Fibroblast of the conjunctiva (primary cell): Measurements from ENCODE around the gene COPB2.

Experiments
- DNase-seq: peaks from one replicate; pipeline ENCODE4 v3.0.0-alpha.2; 2010; ENCODE audit warnings: low read depth

The COPB2 gene

DNA sequence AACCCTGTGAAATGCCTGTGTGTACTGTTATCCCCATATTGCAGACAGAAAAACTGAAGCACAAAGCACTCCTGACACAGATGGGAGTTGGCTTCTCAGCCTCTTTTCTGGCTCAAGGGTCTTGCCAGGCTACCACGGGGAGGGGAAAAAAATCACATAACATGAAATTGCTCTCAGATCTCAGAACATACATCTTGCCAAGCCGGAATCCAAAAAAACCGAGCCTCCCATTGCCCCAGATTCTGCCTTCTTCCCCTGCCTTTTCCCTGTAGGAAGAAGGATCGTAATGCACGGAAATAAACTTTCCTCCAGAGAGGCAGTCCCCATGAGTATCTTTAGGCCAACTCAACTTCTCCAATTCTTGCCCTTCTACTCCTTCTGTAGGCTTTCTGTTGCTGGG lies 62.2 kb downstream of the COPB2 start:
- DNase-seq = no peak

DNA sequence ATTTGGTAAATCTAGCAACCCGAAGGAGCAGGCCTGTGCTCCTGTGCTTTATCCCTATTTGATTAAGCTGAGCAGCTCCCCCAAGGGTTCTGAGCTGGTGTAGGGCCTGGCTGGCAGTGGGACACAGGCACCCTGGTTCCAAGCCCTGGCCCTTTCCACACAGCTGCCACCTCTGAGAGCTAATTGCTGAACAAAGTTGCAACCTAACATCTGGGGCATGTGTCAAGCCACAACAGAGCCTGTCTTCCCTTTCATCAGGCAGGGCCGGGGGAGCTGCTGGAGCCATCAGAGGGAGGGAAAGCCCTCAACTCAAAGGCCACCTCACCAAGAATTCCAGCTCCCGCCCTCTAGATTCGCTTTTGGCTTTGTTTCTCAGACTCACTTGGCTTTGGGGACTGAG lies 62.7 kb downstream of the COPB2 start:
- DNase-seq = no peak

DNA sequence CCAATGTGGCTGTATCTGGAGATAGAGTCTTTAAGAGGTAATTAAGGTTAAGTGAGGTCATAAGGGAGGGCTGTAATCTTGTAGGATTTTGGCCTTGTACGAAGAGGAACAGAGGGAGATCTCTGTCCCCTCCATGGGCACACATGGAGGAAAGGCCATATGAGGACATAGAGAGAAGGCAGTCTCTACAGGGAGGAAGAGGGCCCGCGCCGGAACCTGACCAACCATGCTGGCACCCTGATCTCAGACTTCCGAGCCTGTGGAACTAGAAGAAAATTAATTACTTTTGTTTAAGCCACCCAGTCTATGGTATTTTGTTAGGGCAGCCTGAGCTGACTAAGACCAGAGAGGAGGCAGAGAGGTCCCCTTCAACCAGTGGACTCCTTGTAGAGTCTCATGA lies 63.3 kb downstream of the COPB2 start:
- DNase-seq = no peak

DNA sequence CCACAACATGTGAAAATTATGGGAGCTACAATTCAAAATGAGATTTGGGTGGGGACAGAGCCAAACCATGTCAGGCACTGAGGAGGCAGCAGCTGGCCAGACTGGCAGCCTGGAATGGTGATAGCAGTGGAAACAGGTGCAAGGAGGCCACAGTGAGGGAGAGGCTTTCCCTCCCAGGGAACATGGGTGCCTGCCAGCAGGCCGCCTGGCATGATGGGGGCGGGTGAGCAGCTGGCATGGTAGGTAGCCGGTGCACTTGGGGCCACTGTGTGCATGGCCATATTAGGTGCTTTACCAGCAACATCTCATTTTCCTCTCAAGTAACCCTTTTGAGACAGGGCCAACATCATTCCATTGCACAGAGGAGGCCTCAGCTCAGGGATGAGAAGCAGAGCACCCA lies 63.9 kb downstream of the COPB2 start:
- DNase-seq = no peak

DNA sequence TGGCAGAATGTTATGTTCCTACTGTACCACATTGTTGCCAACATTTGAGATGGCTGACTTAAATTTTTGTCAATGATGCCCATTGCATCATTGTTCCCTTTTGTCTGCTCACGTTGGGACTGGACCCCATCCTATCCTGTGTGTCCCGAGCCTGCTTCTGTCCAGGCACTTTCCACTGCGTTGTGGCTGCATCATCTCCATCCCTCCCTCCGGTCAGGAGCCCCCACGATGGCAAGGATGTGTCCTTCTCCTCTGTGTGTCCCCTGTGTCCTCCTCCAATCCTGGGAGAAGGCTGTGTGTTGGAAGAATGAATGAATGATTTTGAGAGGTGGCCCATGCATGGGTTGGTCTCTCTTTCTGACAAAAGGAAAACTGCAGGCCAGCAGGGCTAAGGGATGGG lies 65.0 kb downstream of the COPB2 start:
- no peak for DNase-seq

DNA sequence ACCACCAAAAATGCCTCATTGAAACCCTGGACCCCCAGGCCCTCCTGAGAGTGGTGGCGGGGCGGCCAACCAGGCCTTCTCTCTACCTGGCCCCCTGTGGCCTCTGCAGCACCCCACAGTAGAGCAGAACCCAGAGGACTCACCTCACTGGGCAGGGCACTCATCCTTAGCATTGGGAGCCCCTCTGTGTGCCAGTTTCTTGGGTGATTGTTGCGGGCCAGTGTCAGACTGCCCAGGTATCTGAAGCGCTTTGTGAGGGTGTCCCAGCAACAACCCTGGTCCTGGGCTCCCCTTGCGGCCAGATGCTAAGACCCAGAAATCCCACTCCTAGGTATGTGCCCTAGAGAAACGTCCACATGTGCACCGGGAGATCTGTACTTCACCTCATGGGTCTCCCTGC lies 66.3 kb downstream of the COPB2 start:
- no peak for DNase-seq

DNA sequence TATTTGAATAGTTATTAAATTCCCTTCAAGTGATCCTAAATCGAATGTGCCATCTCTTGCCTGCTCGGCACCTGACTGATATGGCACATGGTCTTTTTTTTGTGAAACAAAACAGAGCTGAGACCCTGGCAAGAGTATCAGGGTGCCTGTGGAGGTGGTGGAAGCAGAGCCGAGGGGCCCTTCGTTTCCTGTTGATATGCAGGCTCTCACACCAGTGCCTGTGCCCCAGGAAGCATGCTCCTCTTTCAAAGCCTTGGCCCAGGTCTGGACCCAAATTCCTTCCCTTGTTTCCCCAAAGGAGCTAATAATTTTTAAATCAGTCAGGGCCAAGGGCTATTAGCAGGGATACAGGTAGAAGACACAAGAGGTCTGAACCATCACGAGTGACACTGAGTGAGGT lies 67.1 kb downstream of the COPB2 start:
- no peak for DNase-seq

DNA sequence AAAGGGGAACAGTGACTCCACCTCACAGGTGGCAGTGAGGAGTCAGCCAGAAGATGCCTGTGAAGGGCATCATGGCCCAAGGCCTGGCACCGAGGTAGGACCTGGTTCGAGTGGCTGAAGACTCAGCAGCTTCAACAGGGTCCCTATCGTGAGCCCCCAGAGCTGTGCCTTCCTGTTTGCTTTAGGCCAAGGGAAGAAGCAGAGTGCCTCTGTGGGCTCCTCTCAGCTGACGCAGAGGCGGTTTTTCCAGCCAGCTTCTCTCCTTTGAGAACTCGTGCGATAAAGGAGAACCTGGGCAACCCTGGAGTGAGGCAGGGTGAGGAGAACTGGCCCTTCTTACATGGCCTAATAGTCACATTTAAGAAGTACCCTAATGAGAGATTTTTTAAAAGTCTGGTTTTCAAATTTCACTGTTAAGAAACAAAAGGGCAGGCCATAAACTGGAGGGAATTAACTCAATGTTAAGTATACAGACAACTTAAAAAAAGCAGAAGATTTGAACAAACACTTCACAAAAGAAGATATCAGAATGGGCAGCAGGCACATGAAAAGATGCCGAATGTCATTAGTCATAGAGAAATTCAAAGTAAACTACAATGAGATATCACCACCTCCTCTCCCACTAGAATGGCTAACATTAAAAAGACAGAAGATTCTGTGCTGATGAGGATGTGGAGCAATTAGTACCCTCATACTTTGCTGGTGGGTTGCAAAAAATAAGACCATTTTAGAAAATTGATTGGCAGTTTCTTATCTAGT lies 68.7 kb downstream of the COPB2 start:
- no peak for DNase-seq

DNA sequence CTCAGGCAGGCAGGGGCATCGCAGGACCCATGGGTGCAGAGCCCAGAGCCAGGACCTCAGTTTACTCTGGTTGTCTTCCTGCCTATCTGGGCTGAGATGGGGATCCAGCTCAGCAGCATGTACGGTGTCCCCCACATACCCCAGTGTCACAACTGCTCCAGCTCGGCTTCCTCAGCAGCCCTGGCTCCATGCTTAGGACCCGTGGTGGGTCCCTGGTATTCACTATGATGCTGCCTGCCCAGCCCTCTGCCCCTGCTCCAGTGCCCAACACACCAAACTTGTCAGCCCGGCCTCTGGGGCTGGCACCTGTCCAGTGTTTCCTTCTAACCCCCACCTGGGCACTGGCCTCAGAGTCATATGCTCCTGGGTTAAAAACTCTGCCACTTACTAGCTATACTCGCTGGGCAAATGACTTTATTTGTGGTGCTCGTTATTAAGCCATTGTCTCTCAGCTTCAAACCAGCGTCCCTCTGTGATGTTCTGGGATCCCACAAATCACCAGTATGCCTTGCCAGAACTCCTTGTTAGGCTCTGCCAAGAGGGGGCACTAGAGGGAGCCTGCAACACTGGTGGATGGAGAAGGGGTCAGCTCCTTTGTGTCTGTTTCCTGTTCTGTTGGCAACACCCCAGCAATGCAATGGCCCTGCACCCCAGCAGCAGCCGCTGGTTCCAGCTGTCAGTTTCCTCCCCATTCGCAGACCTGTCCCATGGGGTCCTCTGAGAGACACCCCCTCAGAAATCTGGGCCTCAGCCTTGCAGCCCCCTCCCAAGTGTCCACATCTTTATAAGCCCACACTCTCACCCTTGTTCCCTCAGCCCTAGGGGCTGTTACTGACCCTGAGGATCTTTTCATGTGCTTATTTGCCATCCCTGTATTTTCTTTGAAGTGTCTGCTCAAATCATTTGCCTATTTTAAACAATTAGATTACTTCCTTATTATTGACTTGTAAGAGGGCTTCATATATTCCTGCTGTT lies 69.7 kb downstream of the COPB2 start:
- no peak for DNase-seq

DNA sequence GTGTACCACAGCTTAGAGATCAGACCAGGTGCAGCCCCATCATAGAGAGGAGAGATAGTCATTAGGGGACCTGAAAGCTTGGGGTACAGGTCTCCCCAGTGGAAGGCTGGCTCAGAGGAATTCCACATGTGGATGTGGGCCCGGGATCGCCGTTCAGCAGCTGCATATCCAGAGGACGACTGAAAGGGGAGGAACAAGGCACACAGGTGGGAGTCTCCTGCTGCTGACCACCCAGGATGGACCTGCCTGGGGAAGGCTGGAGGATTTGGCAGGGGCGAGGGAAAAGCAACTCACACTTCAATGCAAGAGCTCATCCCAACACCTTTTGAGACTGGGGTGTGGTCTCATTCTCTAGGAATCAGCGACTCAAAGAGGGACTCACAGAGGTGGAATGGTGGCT lies 70.6 kb downstream of the COPB2 start:
- DNase-seq = no peak

DNA sequence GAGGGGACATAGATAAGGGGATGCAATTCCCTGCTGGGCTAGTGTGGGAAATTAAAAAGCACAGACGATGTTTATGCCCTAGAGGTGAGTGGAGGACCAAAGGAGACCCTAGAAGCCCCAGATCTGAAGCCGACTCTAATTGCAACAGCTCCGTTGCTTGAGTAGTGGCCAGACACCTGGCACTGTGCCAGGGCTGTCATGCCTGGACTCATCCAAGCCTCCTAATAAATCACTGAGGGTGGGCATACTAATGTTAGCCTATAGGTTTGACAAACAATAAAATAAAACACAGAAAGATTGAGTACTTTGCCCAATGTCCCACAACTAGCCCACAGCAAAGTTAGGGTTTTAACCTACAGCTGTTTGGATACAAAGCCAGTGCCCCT lies 71.0 kb downstream of the COPB2 start:
- no peak for DNase-seq

DNA sequence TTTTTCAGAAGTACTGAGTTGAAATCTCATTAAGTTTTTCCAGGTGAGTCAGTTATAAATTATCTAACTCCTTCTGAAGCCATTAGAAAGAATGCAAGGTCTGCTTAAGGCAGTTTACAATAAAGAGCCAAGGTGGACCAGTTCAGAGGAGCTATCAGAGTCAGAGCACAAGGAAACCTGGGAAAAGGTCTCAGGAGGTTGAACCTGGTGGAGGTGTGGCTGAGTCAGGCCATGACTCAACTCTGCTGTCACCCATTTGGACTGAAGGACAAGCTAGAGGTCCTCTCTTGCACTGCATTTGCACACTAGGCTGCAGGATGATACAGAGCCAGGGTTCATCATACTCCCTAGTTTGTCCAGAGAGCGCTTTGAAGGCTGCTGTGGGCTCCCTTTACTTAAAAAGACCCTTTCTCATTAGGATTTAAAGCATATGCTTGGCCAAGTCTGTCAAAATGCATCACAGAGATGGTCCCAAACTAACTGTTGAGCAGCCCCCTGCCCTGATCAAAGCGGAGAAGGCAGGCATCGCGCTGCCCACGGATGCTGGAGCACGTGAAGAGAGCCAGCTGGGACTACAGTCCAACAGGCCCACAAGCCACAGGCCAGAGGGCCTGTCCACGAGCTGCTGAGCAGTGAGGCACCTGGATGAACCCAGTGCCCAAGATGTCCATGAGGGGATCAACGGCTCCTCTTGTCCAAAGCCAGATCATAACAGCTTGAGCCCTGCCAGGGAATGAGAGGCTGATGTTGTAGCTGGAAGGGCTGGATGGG lies 71.6 kb downstream of the COPB2 start:
- DNase-seq = no peak

DNA sequence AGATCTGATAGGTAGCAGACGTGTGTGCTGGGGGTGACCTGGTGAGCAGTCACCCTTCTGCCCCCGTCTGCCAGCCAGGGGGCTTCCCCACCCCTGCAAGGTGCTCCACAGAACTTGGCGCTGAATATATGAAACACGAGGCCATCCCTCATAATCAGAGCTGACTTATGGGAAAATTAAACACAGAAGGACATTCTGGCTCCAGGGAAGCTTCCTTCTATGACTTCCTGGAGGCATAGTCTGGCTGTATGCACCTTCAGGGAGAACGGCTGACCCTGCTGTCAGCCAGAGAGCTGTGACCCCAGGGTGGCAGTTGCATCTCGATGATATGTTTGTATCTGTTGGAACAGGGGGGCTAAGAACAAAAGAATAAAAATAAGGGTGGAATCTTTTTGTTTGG lies 72.2 kb downstream of the COPB2 start:
- no peak for DNase-seq

DNA sequence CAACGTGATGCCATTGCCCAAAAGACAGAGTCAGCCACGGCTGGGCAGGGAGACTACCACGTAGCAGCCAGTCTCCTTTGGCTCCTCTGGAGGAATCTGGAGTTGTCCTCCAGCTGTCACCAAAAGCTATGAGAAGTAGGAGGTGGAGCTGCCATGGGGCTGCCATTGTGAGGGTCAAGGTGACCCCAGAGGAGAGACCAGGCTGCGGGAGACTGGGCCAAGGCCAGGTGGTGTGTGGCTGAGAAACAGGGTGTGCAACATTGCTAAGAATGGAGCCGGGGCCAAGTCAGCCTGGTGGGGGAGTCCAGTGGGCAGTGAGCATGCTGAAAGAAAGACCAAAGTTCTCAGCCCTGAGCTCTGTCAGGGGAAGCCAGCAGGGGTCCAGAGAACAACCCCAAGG lies 75.5 kb downstream of the COPB2 start:
- no peak for DNase-seq

DNA sequence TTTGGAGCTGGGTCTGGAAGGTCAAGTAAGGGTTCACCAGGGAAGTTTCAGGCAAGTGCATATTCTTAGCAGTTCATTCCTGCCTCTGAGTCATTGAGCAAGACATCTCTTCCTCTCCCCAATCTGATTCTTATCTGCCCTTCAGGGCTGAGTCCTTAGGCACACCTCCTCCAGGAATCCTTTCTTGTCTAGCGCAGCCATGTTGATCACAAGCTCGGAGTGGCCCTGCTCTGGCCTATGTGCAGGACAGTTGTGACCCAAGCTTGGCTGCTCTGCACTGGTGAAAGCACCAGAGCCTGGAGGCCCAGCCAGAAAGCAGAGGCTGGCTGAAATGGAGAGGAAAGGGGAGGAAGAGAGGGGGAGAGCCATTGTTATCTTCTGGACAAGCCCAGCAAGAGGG lies 76.5 kb downstream of the COPB2 start:
- no peak for DNase-seq

DNA sequence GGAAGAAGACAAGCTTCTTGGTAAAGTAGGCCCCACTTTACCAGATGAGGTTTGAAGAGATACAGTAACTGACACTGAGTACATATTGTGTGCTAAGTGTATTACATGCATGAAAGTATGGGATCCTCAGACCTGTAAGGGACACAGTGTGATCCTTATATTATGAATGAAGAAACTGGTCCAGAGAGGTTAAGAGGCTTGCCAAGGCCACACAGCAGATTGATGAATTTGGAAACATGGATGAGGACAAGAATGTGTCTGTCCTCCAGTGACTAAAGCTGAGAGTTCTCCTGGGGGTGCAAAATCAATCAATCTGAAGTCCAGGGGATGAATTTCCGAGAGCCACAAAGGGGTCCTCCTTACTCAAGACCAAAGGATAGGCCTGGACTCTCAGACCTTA lies 77.0 kb downstream of the COPB2 start:
- DNase-seq = no peak

DNA sequence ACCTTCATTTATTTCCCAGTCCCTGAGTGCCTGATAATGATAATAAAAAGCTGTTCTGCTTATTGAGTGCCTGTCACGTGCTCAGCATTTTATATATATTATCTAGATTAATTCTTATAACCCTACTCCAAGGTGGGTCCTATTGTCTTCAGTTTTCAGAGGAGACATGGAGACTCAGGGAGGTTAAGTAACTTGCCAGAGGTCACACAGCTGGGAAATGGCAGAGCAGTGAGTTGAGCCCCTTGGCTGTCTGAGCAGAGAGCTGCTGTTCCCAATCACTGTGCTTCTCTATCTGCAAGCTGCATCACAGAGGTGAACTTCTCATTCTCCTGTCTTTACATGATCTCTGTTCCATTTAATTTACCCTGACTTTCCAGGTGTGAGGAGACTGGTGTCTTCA lies 77.9 kb downstream of the COPB2 start:
- no peak for DNase-seq

DNA sequence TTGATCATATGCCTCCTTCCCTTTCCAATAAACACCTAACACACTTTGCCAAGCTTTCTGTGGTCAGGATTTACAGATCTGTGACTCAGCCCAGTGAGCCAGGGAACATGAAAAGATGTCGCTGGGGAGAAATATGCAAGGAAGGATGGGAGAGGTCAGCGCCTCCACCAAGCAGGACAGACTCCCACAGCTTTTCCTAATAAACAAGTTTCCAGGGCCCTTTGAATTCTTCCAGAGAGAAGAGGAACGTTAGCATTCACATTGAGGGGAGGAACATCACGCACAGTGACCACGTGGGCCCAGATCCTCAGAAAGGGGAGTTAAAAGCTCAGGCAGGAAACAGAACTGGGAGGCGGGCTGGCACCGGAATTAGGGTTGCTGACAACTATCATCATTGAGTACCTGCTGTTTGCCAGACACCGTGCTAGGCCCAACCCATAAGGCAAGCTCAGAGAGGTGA lies 78.9 kb downstream of the COPB2 start:
- DNase-seq = peak; percentile 31

DNA sequence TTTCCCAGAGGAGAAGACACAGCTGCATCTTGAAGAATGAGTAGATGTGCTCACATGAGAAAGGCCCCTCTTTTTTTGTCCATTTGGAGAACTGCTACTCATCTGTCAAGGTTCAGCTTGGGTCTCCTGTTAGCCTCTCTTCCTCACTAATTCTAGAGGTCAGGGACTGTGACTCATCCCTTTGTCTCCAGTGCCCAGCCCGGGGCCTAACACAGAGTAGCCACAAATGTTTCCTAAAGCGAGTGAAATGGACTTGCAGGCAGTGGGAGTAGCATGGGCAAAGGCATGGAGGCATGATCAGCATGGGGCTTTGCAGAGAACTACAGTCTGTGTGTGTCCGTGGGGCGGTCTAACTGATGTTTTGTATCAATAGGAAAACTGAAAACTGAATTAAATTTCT lies 79.6 kb downstream of the COPB2 start:
- DNase-seq = no peak

DNA sequence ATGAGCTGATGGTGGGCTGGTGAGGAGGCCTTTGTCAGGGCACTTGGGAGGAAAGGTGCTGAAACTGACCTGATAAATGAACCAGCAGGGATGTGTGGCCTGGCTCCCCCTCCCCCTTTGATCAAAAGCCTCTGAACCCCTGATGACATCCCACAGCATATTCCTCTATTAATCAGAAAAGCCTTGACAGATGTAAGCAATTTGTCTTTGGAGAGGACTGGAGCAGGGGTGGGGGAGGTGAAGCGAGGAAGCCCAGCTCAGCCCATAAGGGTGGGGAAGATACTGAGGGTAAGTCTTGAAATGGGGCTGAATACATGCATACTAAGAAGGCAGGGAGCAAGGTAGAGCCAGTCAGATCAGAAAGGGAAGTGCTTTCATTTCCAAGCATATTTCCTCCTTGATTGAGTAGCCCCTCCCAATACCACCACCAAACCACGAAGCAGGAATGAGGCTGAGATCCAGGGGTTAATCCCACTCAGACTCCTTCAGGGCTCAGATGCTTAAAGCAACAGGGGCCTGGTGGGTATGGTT lies 80.3 kb downstream of the COPB2 start:
- DNase-seq = no peak

DNA sequence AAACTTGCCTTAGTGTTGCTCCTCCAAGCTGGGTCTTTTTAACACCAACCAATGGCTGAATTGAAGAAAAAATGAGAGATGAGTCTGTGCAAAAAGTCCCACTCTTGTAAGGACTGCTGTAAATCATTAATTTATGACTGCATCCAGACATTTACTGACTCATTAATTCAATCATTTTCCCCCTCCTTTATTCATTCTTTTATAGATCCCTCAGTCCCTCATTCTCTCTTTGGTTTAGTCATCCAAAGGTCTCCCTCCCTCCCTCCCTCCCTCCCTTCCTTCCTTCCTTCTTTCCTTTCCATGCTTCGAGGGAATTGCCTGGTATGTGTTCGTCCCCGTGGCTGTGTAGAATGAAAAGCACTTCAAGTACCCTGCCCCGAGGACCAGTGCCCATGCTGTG lies 80.9 kb downstream of the COPB2 start:
- no peak for DNase-seq
